HepG2 (cell line): Measurements from ENCODE around the gene CORO1C. TPM values are rescaled to one million over a fixed set of nuclear protein-coding genes. Genes with fewer than 3 reads are reported as not detected.
"Not testable (repeated sequence)": the region's sequence is repeated elsewhere in the genome, so short reads cannot be mapped to it uniquely, and the experiment has no call there.

Experiments used
- ATAC-seq: fragments of 200-7000 bp; cut with Tn5 transposase; 3 replicates; pipeline ENCODE4 v1.9.1; 2020; ENCODE audit warnings: mild to moderate bottlenecking, moderate library complexity
- BruUV-seq: library from RNA; stranded (reverse); fragments of 400-500 nt; replicated peaks from 2 replicates; lab custom pipeline; 2021; lab: Mats Ljungman, UMichigan
- CTCF ChIA-PET: fragments of 300-600 bp; formaldehyde crosslinking; extraction: SDS; loops from one replicate; lab custom pipeline; 2021; ENCODE audit warnings: low total read pairs, inconsistent platforms, low intra/inter-chr PET ratio; lab: Yijun Ruan, JAX
- POLR2A ChIA-PET: fragments of 350-600 bp; sonication (Branson Sonifier 250); formaldehyde crosslinking; loops from one replicate; lab custom pipeline; 2020; ENCODE audit warnings: antibody characterized with exemption, inconsistent platforms; lab: Yijun Ruan, JAX
- DNase-seq: peaks from one replicate; pipeline ENCODE4 v3.0.0-alpha.2; 2015; ENCODE audit warnings: low spot score
- FAIRE-seq: peaks from 3 replicates; lab custom pipeline; 2011; peaks lifted over from hg19 to GRCh38; lab: Jason Lieb, UNC
- H2AFZ ChIP-seq: one replicate; pipeline ENCODE4 v1.6.1; 2011; ENCODE audit warnings: low read length, inconsistent platforms
- H3K27ac ChIP-seq: fragments of 300-600 bp; 3 replicates; pipeline ENCODE4 v1.8.0; 2011; ENCODE audit warnings: mixed run types, mild to moderate bottlenecking, mixed read lengths, low read length, inconsistent platforms; ENCODE audit not compliant: insufficient read depth; ENCODE audit errors: extremely low read length
- H3K27me3 ChIP-seq, 2 experiments: fragments of 200-600 bp in 1 of 2; 2 replicates in 1 of 2; 3 replicates in 1 of 2; pipeline versions ENCODE4 v1.6.0 to v1.8.0; 2011; ENCODE audit warnings: low read length in 2 of 2, mild to moderate bottlenecking in 2 of 2, moderate library complexity in 2 of 2, inconsistent platforms in 1 of 2; ENCODE audit not compliant: insufficient read depth in 2 of 2, control insufficient read depth in 1 of 2
- H3K36me3 ChIP-seq, 2 experiments: fragments of 200-600 bp in 1 of 2; replicated peaks in 1 of 2; 2 replicates in 1 of 2; 3 replicates in 1 of 2; pipeline versions ENCODE4 v1.5.1 to v1.8.0; 2011; ENCODE audit warnings: low read length in 2 of 2, inconsistent platforms in 1 of 2; ENCODE audit not compliant: insufficient read depth in 2 of 2, control insufficient read depth in 1 of 2
- H3K4me1 ChIP-seq: 2 replicates; pipeline ENCODE4 v1.5.1; 2012; ENCODE audit warnings: low read length, inconsistent platforms; ENCODE audit not compliant: insufficient read depth
- H3K4me2 ChIP-seq: 2 replicates; pipeline ENCODE4 v1.6.0; 2011; ENCODE audit warnings: low read depth, low read length, inconsistent platforms
- H3K4me3 ChIP-seq, 3 experiments: fragments of 200-600 bp in 1 of 3; sonication (generic), shearing (Covaris generic) in 1 of 3; replicated peaks in 1 of 3; 2 replicates each; pipeline ENCODE4 v1.5.1; 2011 to 2016; ENCODE audit warnings: low read length in 3 of 3, inconsistent platforms in 2 of 3, low read depth in 2 of 3, mild to moderate bottlenecking in 2 of 3, control low read depth in 1 of 3, mixed read lengths in 1 of 3; ENCODE audit not compliant: insufficient read depth in 1 of 3
- H3K79me2 ChIP-seq: one replicate; pipeline ENCODE4 v1.6.1; 2011; ENCODE audit warnings: low read length, inconsistent platforms; ENCODE audit not compliant: insufficient read depth
- H3K9ac ChIP-seq: 2 replicates; pipeline ENCODE4 v1.6.0; 2011; ENCODE audit warnings: mild to moderate bottlenecking, low read depth, low read length, inconsistent platforms; ENCODE audit not compliant: insufficient read depth
- H3K9me3 ChIP-seq: 2 replicates; pipeline ENCODE4 v1.5.1; 2012; ENCODE audit warnings: mild to moderate bottlenecking, low read length
- H4K20me1 ChIP-seq: 2 replicates; pipeline ENCODE4 v1.6.0; 2011; ENCODE audit warnings: inconsistent platforms, mild to moderate bottlenecking, low read length, moderate library complexity; ENCODE audit not compliant: insufficient read depth
- ATF4 ChIP-seq, 2 experiments: fragments of 450-650 bp in 1 of 2; sonication (generic) in 1 of 2; formaldehyde crosslinking; IDR thresholded peaks; 2 replicates each; pipeline versions ENCODE4 v1.5.0 to v1.8.0; 2020 to 2022; ENCODE audit warnings: mild to moderate bottlenecking in 1 of 2, missing genetic modification reagents in 1 of 2
- CEBPG ChIP-seq: IDR thresholded peaks from 2 replicates; pipeline ENCODE4 v1.6.1; 2016
- GFI1 ChIP-seq: sonication (generic); formaldehyde crosslinking; IDR thresholded peaks from 2 replicates; pipeline ENCODE4 v1.5.0; 2020; ENCODE audit warnings: missing genetic modification reagents, mild to moderate bottlenecking, borderline replicate concordance
- ISL2 ChIP-seq: sonication (generic); formaldehyde crosslinking; IDR thresholded peaks from 2 replicates; pipeline ENCODE4 v1.5.0; 2020; ENCODE audit warnings: missing genetic modification reagents
- PPARG ChIP-seq: conservative IDR thresholded peaks from 2 replicates; pipeline ENCODE4 v1.6.1; 2016; ENCODE audit warnings: missing biosample characterization, missing genetic modification reagents
- SOX5 ChIP-seq: IDR thresholded peaks from 2 replicates; pipeline ENCODE4 v1.6.1; 2016; ENCODE audit warnings: borderline replicate concordance
- TBP ChIP-seq: sonication (generic); formaldehyde crosslinking; IDR thresholded peaks from 2 replicates; pipeline ENCODE4 v1.5.0; 2020; ENCODE audit warnings: missing genetic modification reagents
- ZEB1 ChIP-seq: IDR thresholded peaks from 2 replicates; pipeline ENCODE4 v1.6.1; 2012; ENCODE audit warnings: mild to moderate bottlenecking, low read depth, inconsistent platforms; ENCODE audit not compliant: insufficient replicate concordance
- ZNF441 ChIP-seq: sonication (generic); formaldehyde crosslinking; IDR thresholded peaks from 2 replicates; pipeline ENCODE4 v1.7.0; 2021; ENCODE audit warnings: missing genetic modification reagents, borderline replicate concordance
- ZNF484 ChIP-seq: sonication (generic); formaldehyde crosslinking; IDR thresholded peaks from 2 replicates; pipeline ENCODE4 v1.5.1; 2020; ENCODE audit warnings: mild to moderate bottlenecking, low read depth, missing genetic modification reagents, borderline replicate concordance
- ZNF569 ChIP-seq: sonication (generic); formaldehyde crosslinking; IDR thresholded peaks from 2 replicates; pipeline ENCODE4 v1.5.0; 2020; ENCODE audit warnings: mild to moderate bottlenecking, missing genetic modification reagents, moderate library complexity, borderline replicate concordance
- ZNF572 ChIP-seq: sonication (generic); formaldehyde crosslinking; IDR thresholded peaks from 2 replicates; pipeline ENCODE4 v1.5.1; 2020; ENCODE audit warnings: mild to moderate bottlenecking, missing genetic modification reagents
- ZNF788 ChIP-seq: sonication (generic); formaldehyde crosslinking; IDR thresholded peaks from 2 replicates; pipeline ENCODE4 v1.5.0; 2020; ENCODE audit warnings: mild to moderate bottlenecking, missing genetic modification reagents, borderline replicate concordance
- WGBS: methylation state at CpG from one replicate; pipeline ENCODE4 v1.1.6; 2017; ENCODE audit warnings: low lambda C conversion rate; 5-methylcytosine and 5-hydroxymethylcytosine counted together
- in situ Hi-C: cut with HindIII; loops from 2 replicates; pipeline ENCODE4 v1.10.0; 2017; ENCODE audit warnings: low pct_unique_long_range_greater_than_20kb; ENCODE audit not compliant: extremely low pct_ligation_motif_present
- intact Hi-C: fragments of 100-400 bp; cut with micrococcal nuclease; formaldehyde crosslinking; loops from one replicate; pipeline ENCODE4 v1.10.0; 2022; ENCODE audit not compliant: unreplicated experiment
- polyA plus RNA-seq, 8 experiments: library from polyadenylated mRNA; depleted of rRNA in 3 of 8; stranded (reverse) in 7 of 8; unstranded in 1 of 8; fragments of >200 nt; fragmentation: Illumina TruSeq in 4 of 8; extraction: Trizol in 4 of 8; gene quantifications; 2 replicates each; pipeline versions ENCODE4 v1.2.1 to v1.2.3, GENCODE V29; 2011 to 2016; ENCODE audit warnings: low read depth in 4 of 8, missing spikeins in 1 of 8, mixed read lengths in 1 of 8; ENCODE audit not compliant: insufficient read depth in 1 of 8
- total RNA-seq, 5 experiments: library from RNA; depleted of rRNA; stranded (reverse); fragments of >200 nt; fragmentation: Illumina TruSeq; extraction: Trizol; gene quantifications; 2 replicates each; pipeline ENCODE4 v1.2.3, GENCODE V29; 2016; ENCODE audit warnings: low read depth in 1 of 5

CORO1C gene
- total and polyA plus RNA-seq, 2 of the 13 experiments (the other 11 are each of a cell fraction or from before 2014, with no cell fraction given), result 73.7 to 131 TPM

GRCh38 chr12:108633081-108633533 lies 98.2 kb downstream of the CORO1C start:
- ATAC-seq (no peak), DNase-seq (no peak), FAIRE-seq (no peak)
- Histone ChIP-seq H3K27ac (no peak overlapping the region), H3K79me2 (no peaks in the 10 kb centered on the region), H3K4me3 (no peak overlapping the region), H3K27me3 (peaks cover 4 to 48% of the 10 kb centered on the region in 2 experiments; a peak in 4 of 5 replicates), H3K4me2 (no peak overlapping the region), H3K36me3 (no peaks in the 10 kb centered on the region), H3K9ac (no peak overlapping the region), H4K20me1 (no peaks in the 10 kb centered on the region), H3K4me1 (peaks cover 54% of the 10 kb centered on the region), H2AFZ (no peak overlapping the region), H3K9me3 (no peaks in the 10 kb centered on the region)
- POLR2A ChIA-PET, result no interaction called here
- CTCF ChIA-PET, result no interaction called here
- in situ Hi-C loops (no loop called here), intact Hi-C loops (no loop called here)
- WGBS, result 90% methylated on average over 7 of the region's 7 CpGs
- no TSS peak for BruUV-seq
- TF ChIP-seq CEBPG (no peak), TBP (CRISPR knock-in tag) (no peak), ZNF484 (no peak), ZNF788 (no peak), ZNF572 (CRISPR knock-in tag) (no peak), ZNF569 (CRISPR knock-in tag) (no peak), PPARG (CRISPR knock-in tag) (no peak), ATF4 (CRISPR knock-in tag; IDR thresholded peaks at IDR 0.05) (no peak), GFI1 (CRISPR knock-in tag) (no peak), SOX5 (no peak), ZNF441 (CRISPR knock-in tag) (no peak), ZEB1 (no peak), ISL2 (CRISPR knock-in tag) (no peak)
- TF ChIP-seq, all 625 proteins: peak for 0

GRCh38 chr12:108631261-108631660 lies 100.1 kb downstream of the CORO1C start:
- H3K9ac ChIP-seq, H3K27ac ChIP-seq, in situ Hi-C loops, H2AFZ ChIP-seq, ATAC-seq, H3K4me2 ChIP-seq, FAIRE-seq, H3K4me3 ChIP-seq, H3K9me3 ChIP-seq, DNase-seq, intact Hi-C loops, H3K36me3 ChIP-seq, H3K79me2 ChIP-seq, H4K20me1 ChIP-seq, BruUV-seq, CTCF ChIA-PET: not testable (repeated sequence)
- WGBS, result 58% methylated on average over 4 of the region's 4 CpGs
- H3K4me1 ChIP-seq, result peaks cover 48% of the 10 kb centered on the region
- POLR2A ChIA-PET, result interaction anchor here (0.6 kb wide), 1 partner anchor 10 kb away, joined by 4 read pairs; no protein-coding TSS in a partner anchor
- H3K27me3 ChIP-seq, result peaks cover 4 to 47% of the 10 kb centered on the region in 2 experiments; a peak in 4 of 5 replicates
